HEK293 (cell line): ENCODE results near the gene PIK3R6.

Experiments used
- CTCF ChIA-PET: fragments of 350-600 bp; formaldehyde crosslinking; extraction: SDS; loops from one replicate; lab custom pipeline; 2021; ENCODE audit warnings: antibody characterized with exemption; lab: Yijun Ruan, JAX
- POLR2A ChIA-PET: fragments of 300-600 bp; formaldehyde crosslinking; extraction: SDS; loops from one replicate; lab custom pipeline; 2020; ENCODE audit warnings: antibody characterized with exemption, inconsistent platforms; lab: Yijun Ruan, JAX
- H3K27ac ChIP-seq: fragments of 200-500 bp; sonication (Bioruptor generic); 2 replicates; pipeline ENCODE4 v1.5.1; 2014; ENCODE audit warnings: low read depth, low read length, control low read depth, inconsistent platforms; ENCODE audit errors: extremely low read depth
- H3K36me3 ChIP-seq, 2 experiments: fragments of 200-500 bp in 1 of 2; sonication (Bioruptor generic) in 1 of 2; 1 replicate in 1 of 2; 2 replicates in 1 of 2; pipeline ENCODE4 v1.5.1; 2014 to 2017; ENCODE audit warnings: inconsistent platforms in 2 of 2, low read length in 2 of 2; ENCODE audit not compliant: control insufficient read depth in 2 of 2, insufficient read depth in 1 of 2
- H3K4me1 ChIP-seq: fragments of 200-500 bp; sonication (Bioruptor generic); 2 replicates; pipeline ENCODE4 v1.5.1; 2014; ENCODE audit warnings: mild to moderate bottlenecking, low read length, inconsistent platforms; ENCODE audit not compliant: control insufficient read depth, insufficient read depth
- H3K4me3 ChIP-seq: 2 replicates; pipeline ENCODE4 v1.5.1; 2011; ENCODE audit warnings: low read depth, mild to moderate bottlenecking, control low read depth, low read length, moderate library complexity
- H3K9me3 ChIP-seq: fragments of 200-500 bp; sonication (Bioruptor generic); 2 replicates; pipeline ENCODE4 v1.5.1; 2014; ENCODE audit warnings: low read depth, low read length, inconsistent platforms; ENCODE audit not compliant: control insufficient read depth, insufficient read depth
- HOXD13 ChIP-seq: sonication (generic); formaldehyde crosslinking; IDR thresholded peaks from 2 replicates; pipeline ENCODE4 v1.8.0; 2022; ENCODE audit warnings: missing genetic modification reagents, borderline replicate concordance
- PATZ1 ChIP-seq: fragments of 450-650 bp; formaldehyde crosslinking; IDR thresholded peaks from 2 replicates; pipeline ENCODE4 v1.5.1; 2016; ENCODE audit warnings: missing biosample characterization, missing genetic modification characterization
- REST ChIP-seq: fragments of 450-650 bp; formaldehyde crosslinking; IDR thresholded peaks from 2 replicates; pipeline ENCODE4 v1.5.1; 2016; ENCODE audit warnings: missing biosample characterization, missing genetic modification characterization
- SCRT1 ChIP-seq: fragments of 450-650 bp; formaldehyde crosslinking; IDR thresholded peaks from 2 replicates; pipeline ENCODE4 v1.5.1; 2016; ENCODE audit warnings: missing biosample characterization, missing genetic modification characterization, borderline replicate concordance
- SETDB1 ChIP-seq: IDR thresholded peaks from one replicate; pipeline ENCODE4 v1.6.1; 2017; ENCODE audit warnings: mild to moderate bottlenecking, low read length, moderate library complexity, mixed read lengths; ENCODE audit not compliant: insufficient read length
- ZBTB26 ChIP-seq: fragments of 450-650 bp; formaldehyde crosslinking; optimal IDR thresholded peaks from 2 replicates; pipeline ENCODE3; 2016; ENCODE audit warnings: missing biosample characterization, mild to moderate bottlenecking, missing genetic modification characterization
- ZBTB7A ChIP-seq: fragments of 450-650 bp; formaldehyde crosslinking; IDR thresholded peaks from 2 replicates; pipeline ENCODE4 v1.5.1; 2016; ENCODE audit warnings: low read depth, missing biosample characterization, missing genetic modification characterization
- ZNF239 ChIP-seq: fragments of 450-650 bp; formaldehyde crosslinking; IDR thresholded peaks from 2 replicates; pipeline ENCODE4 v1.5.1; 2016; ENCODE audit warnings: missing biosample characterization, missing genetic modification characterization
- ZNF354C ChIP-seq: fragments of 450-650 bp; formaldehyde crosslinking; IDR thresholded peaks from 2 replicates; pipeline ENCODE4 v1.5.1; 2016; ENCODE audit warnings: missing biosample characterization, missing genetic modification characterization, low read depth, borderline replicate concordance
- ZNF404 ChIP-seq: fragments of 450-650 bp; formaldehyde crosslinking; IDR thresholded peaks from 2 replicates; pipeline ENCODE4 v1.5.1; 2017; ENCODE audit warnings: missing biosample characterization, missing genetic modification characterization
- ZNF449 ChIP-seq: fragments of 450-650 bp; formaldehyde crosslinking; IDR thresholded peaks from 2 replicates; pipeline ENCODE4 v1.5.1; 2017; ENCODE audit warnings: missing biosample characterization, mild to moderate bottlenecking, missing genetic modification characterization, moderate library complexity
- ZNF692 ChIP-seq: fragments of 450-650 bp; formaldehyde crosslinking; IDR thresholded peaks from 2 replicates; pipeline ENCODE4 v1.5.1; 2016; ENCODE audit warnings: missing biosample characterization, missing genetic modification characterization
- ZNF777 ChIP-seq: fragments of 450-650 bp; formaldehyde crosslinking; IDR thresholded peaks from 2 replicates; pipeline ENCODE4 v1.5.1; 2017; ENCODE audit warnings: missing biosample characterization, missing genetic modification characterization, borderline replicate concordance
- ZSCAN16 ChIP-seq: fragments of 450-650 bp; formaldehyde crosslinking; IDR thresholded peaks from 2 replicates; pipeline ENCODE4 v1.5.1; 2016; ENCODE audit warnings: missing biosample characterization, missing genetic modification characterization

Gene PIK3R6

GRCh38 chr17:8782176-8782575 is 85.3 kb downstream of the PIK3R6 start (continued):
- TF ChIP-seq REST (no peak), SCRT1 (tag by site-specific recombination) (no peak), ZNF777 (tag by site-specific recombination) (no peak)
- TF ChIP-seq, all 188 proteins: peak for 0

- H3K4me3 ChIP-seq: no peak overlapping the region
- ChIA-PET POLR2A (no interaction called here), CTCF (interaction anchor here (1.1 kb wide), 1 partner anchor 663 kb away, joined by 3 read pairs; no protein-coding TSS in a partner anchor)
- H3K27ac ChIP-seq: no peak overlapping the region
- no peaks in the 10 kb centered on the region for H3K4me1 ChIP-seq
- no peaks in the 10 kb centered on the region for H3K36me3 ChIP-seq
- H3K9me3 ChIP-seq: no peaks in the 10 kb centered on the region; the same call in 1 of the 2 replicates
- no peak for TF ChIP-seq PATZ1 (tag by site-specific recombination)
- no peak for TF ChIP-seq ZNF404 (tag by site-specific recombination)
- TF ChIP-seq ZNF449 (tag by site-specific recombination): no peak
- TF ChIP-seq ZBTB26 (tag by site-specific recombination): no peak
- TF ChIP-seq ZNF692: no peak
- no peak for TF ChIP-seq ZNF354C
- TF ChIP-seq ZNF239 (tag by site-specific recombination): no peak
- no peak for TF ChIP-seq HOXD13 (CRISPR knock-in tag)
- TF ChIP-seq ZBTB7A (tag by site-specific recombination): no peak
- no peak for TF ChIP-seq SETDB1
- no peak for TF ChIP-seq ZSCAN16
Observed at GRCh38 chr17:8781776-8782175, 85.7 kb downstream of the PIK3R6 start.
